Testis (tissue), 3 donors: ENCODE data around the gene INTS11. TPM values are rescaled to one million over a fixed set of nuclear protein-coding genes. Genes with fewer than 3 reads are reported as not detected.
A peak's percentile ranks its signal among the peaks of the same experiment; 100 is the strongest.

Experiments used
- DNase-seq: peaks from one replicate; pipeline ENCODE4 v3.0.0-alpha.2; 2019
- H3K27ac ChIP-seq, 2 donors: fragments of 200-600 bp; sonication (generic); one replicate each; pipeline ENCODE4 v1.5.1; 2019
- H3K27me3 ChIP-seq: fragments of 200-600 bp; sonication (generic); one replicate; pipeline ENCODE4 v1.5.1; 2019
- H3K36me3 ChIP-seq: fragments of 200-600 bp; sonication (generic); one replicate; pipeline ENCODE4 v1.5.1; 2017; ENCODE audit warnings: low read depth; ENCODE audit errors: missing control alignments
- H3K4me1 ChIP-seq: fragments of 200-600 bp; sonication (generic); one replicate; pipeline ENCODE4 v1.5.1; 2019
- H3K4me3 ChIP-seq, 2 donors: fragments of 200-600 bp; sonication (generic); one replicate each; pipeline ENCODE4 v1.5.1; 2017 to 2019
- H3K9me3 ChIP-seq: fragments of 200-600 bp; sonication (generic); one replicate; pipeline ENCODE4 v1.5.1; 2017
- CTCF ChIP-seq, 3 experiments: fragments of 450-650 bp in 2 of 3; fragments of 200-600 bp in 1 of 3; sonication (generic) in 1 of 3; IDR thresholded peaks; one replicate each; pipeline ENCODE4 v1.5.1; 2016 to 2019; ENCODE audit warnings: antibody characterized with exemption in 3 of 3, mild to moderate bottlenecking in 2 of 3, moderate library complexity in 1 of 3
- POLR2A ChIP-seq: fragments of 450-650 bp; IDR thresholded peaks from one replicate; pipeline ENCODE4 v1.6.1; 2017; ENCODE audit warnings: antibody characterized with exemption, mild to moderate bottlenecking, moderate library complexity
- WGBS, 2 donors: methylation state at CpG; one replicate each; pipeline ENCODE4 v1.1.5; 2018; 5-methylcytosine and 5-hydroxymethylcytosine counted together
- intact Hi-C: fragments of 100-400 bp; cut with DNase I; formaldehyde crosslinking; loops from one replicate; pipeline ENCODE4 v1.15.1; 2023; ENCODE audit warnings: low total_unique reads
- polyA plus RNA-seq: library from polyadenylated mRNA; stranded (reverse); fragments of 350-450 nt; fragmentation: Illumina TruSeq; extraction: RNeasy Lipid Tissue Mini Kit (QIAGEN cat#74804); gene quantifications from one replicate; pipeline ENCODE4 v1.2.3, GENCODE V29; 2014; ENCODE audit warnings: low read depth, low replicate concordance; ENCODE audit not compliant: insufficient read depth
- total RNA-seq, 2 donors: library from RNA; depleted of rRNA; stranded (reverse); fragments of >200 nt; gene quantifications; one replicate each; pipeline ENCODE4 v1.2.3, GENCODE V29; 2016

Gene INTS11
- total and polyA plus RNA-seq, 3 donors from 2014 or later: 213 to 232 (median 220) TPM

DNA sequence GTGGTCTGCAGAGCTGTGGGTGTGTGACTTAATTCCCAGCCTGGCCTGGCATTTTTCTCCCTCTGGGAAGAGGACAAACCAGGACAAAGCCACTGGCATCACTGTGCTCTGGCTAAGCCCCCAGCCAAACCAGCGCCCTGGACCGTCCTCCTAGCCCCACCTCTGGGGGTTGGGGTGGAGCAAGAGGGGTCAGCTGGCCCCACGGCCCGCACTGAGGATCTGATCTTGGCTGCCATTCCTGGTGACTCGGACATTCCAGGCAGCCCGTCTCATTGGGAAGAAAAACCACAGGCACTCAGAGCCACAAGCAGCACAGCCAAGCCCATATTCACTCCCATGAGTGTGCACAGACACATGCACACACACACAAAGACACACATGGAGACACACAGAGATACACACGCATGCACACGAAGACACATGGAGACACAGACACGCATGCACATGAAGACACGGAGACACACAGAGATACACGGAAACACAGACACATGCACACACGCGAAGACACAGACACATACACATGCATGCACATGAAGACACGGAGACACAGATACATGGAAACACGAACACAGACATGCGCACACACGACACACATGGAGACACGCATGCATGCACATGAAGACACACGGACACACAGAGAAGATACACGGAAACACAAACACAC is 36.2 kb upstream of the INTS11 start:
- Histone ChIP-seq H3K4me1 (peaks cover 33% of the 10 kb centered on the region), H3K27me3 (no peaks in the 10 kb centered on the region), H3K27ac (peak overlapping the region in 1 of 2 donors; percentile 90), H3K9me3 (no peaks in the 10 kb centered on the region), H3K36me3 (no peaks in the 10 kb centered on the region), H3K4me3 (no peak overlapping the region)
- no peak for DNase-seq
- 79 to 82% methylated on average over 15 to 20 of the region's 20 CpGs for WGBS, 2 donors
- intact Hi-C loops: no loop called here
- TF ChIP-seq POLR2A (no peak), CTCF (IDR thresholded peaks at IDR 0.05) (no peak)

DNA sequence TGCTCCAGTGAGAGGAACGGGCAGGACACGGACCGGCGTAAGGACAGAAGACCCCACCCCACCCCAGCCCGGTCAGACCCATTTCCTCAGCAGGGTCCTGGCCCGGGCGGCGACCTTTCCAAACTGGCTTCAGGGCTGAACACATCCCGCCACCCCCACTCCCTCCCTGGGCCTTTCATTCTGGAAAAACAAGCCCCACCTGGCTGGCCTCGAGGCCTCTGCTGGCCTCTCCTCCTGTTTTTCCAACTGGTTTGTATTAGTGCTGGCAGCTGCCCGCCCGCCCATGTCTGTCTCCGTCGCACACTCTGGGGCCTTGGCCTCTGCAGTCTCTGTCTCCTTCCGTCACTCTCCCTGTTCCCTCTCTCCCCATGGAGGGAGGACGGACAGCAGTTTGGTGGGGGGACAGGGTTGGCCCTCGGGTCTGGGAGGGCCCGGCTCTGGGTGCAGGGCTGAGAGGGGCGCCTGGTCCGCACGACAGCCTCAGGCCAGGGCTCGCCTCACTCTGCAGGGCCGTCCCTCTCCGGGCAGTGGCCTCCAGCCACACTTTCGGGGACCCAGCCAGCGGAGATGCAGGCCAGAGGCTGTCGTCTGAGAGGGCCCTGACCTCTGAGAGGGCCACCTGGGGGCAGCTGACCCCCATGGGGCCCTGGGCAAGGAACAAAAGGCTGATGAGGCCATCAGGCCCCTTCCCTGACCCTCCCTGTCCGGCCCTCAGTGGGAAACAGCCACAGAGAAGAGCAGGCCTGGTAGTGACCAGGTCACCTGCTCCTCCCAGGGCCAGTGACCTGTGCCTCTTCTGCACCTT is 35.4 kb upstream of the INTS11 start:
- TF ChIP-seq CTCF (IDR thresholded peaks at IDR 0.05) (no peak), POLR2A (no peak)
- 46 to 56% methylated on average over 12 to 28 of the region's 28 CpGs for whole genome bisulfite sequencing, 2 donors
- intact Hi-C loops: no loop called here
- peak; percentile 74 for DNase-seq
- no peak overlapping the region for H3K4me3 ChIP-seq
- H3K4me1 ChIP-seq: peaks cover 33% of the 10 kb centered on the region
- H3K9me3 ChIP-seq: no peaks in the 10 kb centered on the region
- H3K27ac ChIP-seq: peak overlapping the region; percentile 86 to 90
- no peaks in the 10 kb centered on the region for H3K36me3 ChIP-seq
- no peaks in the 10 kb centered on the region for H3K27me3 ChIP-seq

GRCh38 chr1:1359308-1359663 is 34.8 kb upstream of the INTS11 start:
- H3K4me1 ChIP-seq: peaks cover 38% of the 10 kb centered on the region
- H3K4me3 ChIP-seq: no peak overlapping the region
- intact Hi-C loops: no loop called here
- peak overlapping the region; percentile 86 to 90 for H3K27ac ChIP-seq
- no peaks in the 10 kb centered on the region for H3K36me3 ChIP-seq
- TF ChIP-seq CTCF (IDR thresholded peaks at IDR 0.05) (no peak), POLR2A (no peak)
- H3K9me3 ChIP-seq: no peaks in the 10 kb centered on the region
- WGBS, 2 donors: 42 to 58% methylated on average over 5 to 6 of the region's 6 CpGs
- no peaks in the 10 kb centered on the region for H3K27me3 ChIP-seq
- peak; percentile 64 for DNase-seq

- peak within 1 kb of the TSS; percentile 86 to 90 for H3K27ac ChIP-seq
- H3K36me3 ChIP-seq: no peaks in the 10 kb centered on the region
- 33 to 51% methylated on average over 11 to 24 of the region's 29 CpGs for WGBS, 2 donors
- H3K4me3 ChIP-seq: peak within 1 kb of the TSS; percentile 56 to 69
- intact Hi-C loops: no loop called here
- peaks cover 44% of the 10 kb centered on the region for H3K4me1 ChIP-seq
- H3K27me3 ChIP-seq: no peaks in the 10 kb centered on the region
- TF ChIP-seq POLR2A: no peak
- TF ChIP-seq CTCF (IDR thresholded peaks at IDR 0.05): no peak
- peak; percentile 80 for DNase-seq
- no peaks in the 10 kb centered on the region for H3K9me3 ChIP-seq
Measured at GRCh38 chr1:1358433-1359271, 34.2 kb upstream of the INTS11 start, which contains the start of gene MXRA8. Gene MXRA8 (minus strand): TSS chr1:1358555. CDS start chr1:1358504, 51 bp downstream.
